Heart left ventricle (tissue), 13 donors: ENCODE results near the gene TTBK2.

Source experiments
- CTCF ChIP-seq, 12 donors: fragments of 200-600 bp; sonication (generic) in 4 of 12; IDR thresholded peaks; one replicate each; pipeline versions ENCODE4 v1.5.0 to v1.8.0; 2018 to 2022; ENCODE audit warnings: antibody characterized with exemption in 12 of 12, mild to moderate bottlenecking in 5 of 12
- POLR2A ChIP-seq, 2 donors: fragments of 450-650 bp; IDR thresholded peaks; one replicate each; pipeline ENCODE4 v1.6.1; 2017; ENCODE audit warnings: antibody characterized with exemption in 2 of 2, mild to moderate bottlenecking in 2 of 2, moderate library complexity in 2 of 2
- donor health status: ischemic (EF 13 %, LVEDD 7.1; RV severe dilation, severe dysfunction).
- donor health status: DM: no; HTN: yes; CAD: no.
- donor health status: DM: no; HTN: no; CAD: no.
- donor health status: ischemic (EF 25% LVEDD 6.9; RV normal size, moderate dysfunction).
- donor health status: ischemic (EF 25% LVEDD 5.7; RV mildly dilated, moderate dysfunction).
- donor health status: ischemic (EF 35%, LVEDD 5.7; RV mildly dilated, moderate dysfunction).
- donor health status: nonischemic (EF 11% LVEDD 7.7; RV severe dilation, severe dysfunction).
- donor health status: DM: yes; HTN: yes; CAD: no.
- donor health status: PGD.
- donor health status: ischemic (EF 29% LVEDD 5.4; RV normal size, mild dysfunction).
- donor health status: nonischemic (EF 23%, LVEDD 6.1; RV moderate dilation, normal function).

GRCh38 chr15:42737529-42738328 is 182.8 kb downstream of the TTBK2 start:
- TF ChIP-seq CTCF (IDR thresholded peaks at IDR 0.05) (no peak), POLR2A (IDR thresholded peaks at IDR 0.05) (no peak)
